ENCODE measurements around the gene RAB3B. TPM values are rescaled to one million over a fixed set of nuclear protein-coding genes. Genes with fewer than 3 reads are reported as not detected.

The RAB3B gene
- total RNA-seq, 1 donor from 2014 or later = 8.2 TPM

GRCh38 chr1:51948491-51948915 lies 42.0 kb downstream of the RAB3B start:
- H3K36me3 Mint-ChIP-seq (ENCODE audit: unreplicated experiment) = peaks cover 3% of the 10 kb centered on the region
- H3K9me3 Mint-ChIP-seq (ENCODE audit: unreplicated experiment) = no peaks in the 10 kb centered on the region
- H3K27ac Mint-ChIP-seq (ENCODE audit: unreplicated experiment) = no peak overlapping the region
- H3K27me3 Mint-ChIP-seq (ENCODE audit: unreplicated experiment) = no peaks in the 10 kb centered on the region
- no peak overlapping the region for H3K4me3 Mint-ChIP-seq (ENCODE audit: unreplicated experiment)
- no peak for DNase-seq (ENCODE audit: extremely low spot score, unreplicated experiment)
- H3K4me1 Mint-ChIP-seq (ENCODE audit: unreplicated experiment) = peaks cover 10% of the 10 kb centered on the region
- TF ChIP-seq CTCF (IDR thresholded peaks at IDR 0.05) = no peak

- Mint-ChIP-seq H3K4me1 (ENCODE audit: unreplicated experiment) (peaks cover 10% of the 10 kb centered on the region), H3K9me3 (ENCODE audit: unreplicated experiment) (peaks cover 12% of the 10 kb centered on the region), H3K27ac (ENCODE audit: unreplicated experiment) (no peak overlapping the region), H3K4me3 (ENCODE audit: unreplicated experiment) (no peak overlapping the region), H3K27me3 (ENCODE audit: unreplicated experiment) (no peaks in the 10 kb centered on the region), H3K36me3 (ENCODE audit: unreplicated experiment) (peaks cover 9% of the 10 kb centered on the region)
- no peak for TF ChIP-seq CTCF (IDR thresholded peaks at IDR 0.05)
- no peak for DNase-seq (ENCODE audit: extremely low spot score, unreplicated experiment)
Measured at GRCh38 chr1:51946300-51946699, 44.2 kb downstream of the RAB3B start.

GRCh38 chr1:51945591-51945990 lies 44.9 kb downstream of the RAB3B start:
- peaks cover 6% of the 10 kb centered on the region for H3K4me1 Mint-ChIP-seq (ENCODE audit: unreplicated experiment)
- DNase-seq (ENCODE audit: extremely low spot score, unreplicated experiment) = no peak
- no peak overlapping the region for H3K4me3 Mint-ChIP-seq (ENCODE audit: unreplicated experiment)
- no peaks in the 10 kb centered on the region for H3K27me3 Mint-ChIP-seq (ENCODE audit: unreplicated experiment)
- no peak for TF ChIP-seq CTCF (IDR thresholded peaks at IDR 0.05)
- peaks cover 17% of the 10 kb centered on the region for H3K9me3 Mint-ChIP-seq (ENCODE audit: unreplicated experiment)
- H3K36me3 Mint-ChIP-seq (ENCODE audit: unreplicated experiment) = peaks cover 13% of the 10 kb centered on the region
- H3K27ac Mint-ChIP-seq (ENCODE audit: unreplicated experiment) = no peak overlapping the region

GRCh38 chr1:51942281-51942680 lies 48.2 kb downstream of the RAB3B start:
- no peak overlapping the region for H3K4me3 Mint-ChIP-seq (ENCODE audit: unreplicated experiment)
- H3K4me1 Mint-ChIP-seq (ENCODE audit: unreplicated experiment) = peaks cover 4% of the 10 kb centered on the region
- no peaks in the 10 kb centered on the region for H3K27me3 Mint-ChIP-seq (ENCODE audit: unreplicated experiment)
- no peak for DNase-seq (ENCODE audit: extremely low spot score, unreplicated experiment)
- no peak overlapping the region for H3K27ac Mint-ChIP-seq (ENCODE audit: unreplicated experiment)
- peaks cover 20% of the 10 kb centered on the region for H3K9me3 Mint-ChIP-seq (ENCODE audit: unreplicated experiment)
- no peak for TF ChIP-seq CTCF (IDR thresholded peaks at IDR 0.05)
- H3K36me3 Mint-ChIP-seq (ENCODE audit: unreplicated experiment) = peaks cover 13% of the 10 kb centered on the region

GRCh38 chr1:51941528-51941927 lies 49.0 kb downstream of the RAB3B start:
- peaks cover 4% of the 10 kb centered on the region for H3K4me1 Mint-ChIP-seq (ENCODE audit: unreplicated experiment)
- no peak overlapping the region for H3K27ac Mint-ChIP-seq (ENCODE audit: unreplicated experiment)
- H3K36me3 Mint-ChIP-seq (ENCODE audit: unreplicated experiment) = peaks cover 13% of the 10 kb centered on the region

More at GRCh38 chr1:51941528-51941927, 49.0 kb downstream of the RAB3B start:
- Mint-ChIP-seq H3K27me3 (ENCODE audit: unreplicated experiment) (no peaks in the 10 kb centered on the region), H3K4me3 (ENCODE audit: unreplicated experiment) (no peak overlapping the region), H3K9me3 (ENCODE audit: unreplicated experiment) (peaks cover 20% of the 10 kb centered on the region)
- no peak for DNase-seq (ENCODE audit: extremely low spot score, unreplicated experiment)
- TF ChIP-seq CTCF (IDR thresholded peaks at IDR 0.05) = no peak

Data from osteocyte (in vitro differentiated cells).